H9 (cell line): ENCODE data around the gene C3orf49. TPM values are rescaled to one million over a fixed set of nuclear protein-coding genes. Genes with fewer than 3 reads are reported as not detected.

ENCODE experiments used
- DNase-seq: peaks from one replicate; pipeline ENCODE4 v3.0.0-alpha.2; 2017
- H2AFZ ChIP-seq: one replicate; pipeline ENCODE4 v1.6.1; 2013; ENCODE audit warnings: mild to moderate bottlenecking, low read length, control low read depth, moderate library complexity
- H2AK5ac ChIP-seq: 2 replicates; pipeline ENCODE4 v1.6.1; 2013; ENCODE audit warnings: low read length, control low read depth, mixed read lengths; ENCODE audit not compliant: insufficient read length
- H2BK120ac ChIP-seq: one replicate; pipeline ENCODE4 v1.6.1; 2013; ENCODE audit warnings: low read depth, mild to moderate bottlenecking, low read length, control low read depth, inconsistent platforms; ENCODE audit not compliant: poor library complexity, severe bottlenecking
- H2BK12ac ChIP-seq: 2 replicates; pipeline ENCODE4 v1.6.1; 2013; ENCODE audit warnings: low read length, control low read depth, mixed read lengths, low read depth; ENCODE audit not compliant: insufficient read length
- H2BK15ac ChIP-seq: 2 replicates; pipeline ENCODE4 v1.6.1; 2013; ENCODE audit warnings: low read depth, low read length, control low read depth
- H2BK20ac ChIP-seq: one replicate; pipeline ENCODE4 v1.6.1; 2013; ENCODE audit warnings: low read depth, mild to moderate bottlenecking, low read length, control low read depth, inconsistent platforms; ENCODE audit not compliant: poor library complexity, severe bottlenecking
- H2BK5ac ChIP-seq: 2 replicates; pipeline ENCODE4 v1.6.1; 2013; ENCODE audit warnings: low read length, control low read depth, mixed read lengths; ENCODE audit not compliant: insufficient read length
- H3K14ac ChIP-seq: 2 replicates; pipeline ENCODE4 v1.6.1; 2013; ENCODE audit warnings: low read length, control low read depth; ENCODE audit not compliant: insufficient read depth
- H3K18ac ChIP-seq: 2 replicates; pipeline ENCODE4 v1.6.1; 2013; ENCODE audit warnings: low read depth, mild to moderate bottlenecking, mixed read lengths, low read length, control low read depth; ENCODE audit not compliant: insufficient read length
- H3K23ac ChIP-seq: 2 replicates; pipeline ENCODE4 v1.6.1; 2013; ENCODE audit warnings: low read length, control low read depth, mixed read lengths, low read depth; ENCODE audit not compliant: insufficient read length
- H3K23me2 ChIP-seq: 2 replicates; pipeline ENCODE4 v1.6.1; 2013; ENCODE audit warnings: low read depth, mild to moderate bottlenecking, mixed read lengths, low read length, control low read depth; ENCODE audit not compliant: insufficient read length, poor library complexity, severe bottlenecking
- H3K27ac ChIP-seq: 2 replicates; pipeline ENCODE4 v1.5.1; 2013; ENCODE audit warnings: low read length, control low read depth, mixed read lengths, low read depth; ENCODE audit not compliant: insufficient read length
- H3K27me3 ChIP-seq: 2 replicates; pipeline ENCODE4 v1.6.1; 2013; ENCODE audit warnings: low read length, control low read depth, inconsistent platforms; ENCODE audit not compliant: insufficient read depth
- H3K4ac ChIP-seq: 2 replicates; pipeline ENCODE4 v1.6.1; 2013; ENCODE audit warnings: low read depth, mild to moderate bottlenecking, control low read depth, inconsistent platforms, low read length, moderate library complexity
- H3K4me1 ChIP-seq: 2 replicates; pipeline ENCODE4 v1.6.1; 2013; ENCODE audit warnings: low read length, control low read depth, inconsistent platforms; ENCODE audit not compliant: insufficient read depth
- H3K4me2 ChIP-seq: 2 replicates; pipeline ENCODE4 v1.6.1; 2013; ENCODE audit warnings: low read length, control low read depth, mixed read lengths; ENCODE audit not compliant: insufficient read length, insufficient read depth
- H3K56ac ChIP-seq: 2 replicates; pipeline ENCODE4 v1.6.1; 2013; ENCODE audit warnings: low read depth, mild to moderate bottlenecking, mixed read lengths, low read length, control low read depth; ENCODE audit not compliant: insufficient read length
- H3K79me1 ChIP-seq: 2 replicates; pipeline ENCODE4 v1.6.1; 2013; ENCODE audit warnings: low read depth, mild to moderate bottlenecking, moderate library complexity, low read length, control low read depth, inconsistent platforms; ENCODE audit not compliant: insufficient read depth, poor library complexity, severe bottlenecking
- H3K79me2 ChIP-seq: 2 replicates; pipeline ENCODE4 v1.6.1; 2013; ENCODE audit warnings: low read length, control low read depth, inconsistent platforms; ENCODE audit not compliant: insufficient read depth
- H3K9ac ChIP-seq: 2 replicates; pipeline ENCODE4 v1.6.1; 2013; ENCODE audit warnings: low read length, control low read depth, mixed read lengths; ENCODE audit not compliant: insufficient read length; ENCODE audit errors: extremely low read depth
- H3K9me3 ChIP-seq: one replicate; pipeline ENCODE4 v1.6.1; 2013; ENCODE audit warnings: low read depth, low read length, inconsistent platforms; ENCODE audit not compliant: control insufficient read depth
- H3T11ph ChIP-seq: one replicate; pipeline ENCODE4 v1.6.1; 2013; ENCODE audit warnings: mild to moderate bottlenecking, low read length, control low read depth, inconsistent platforms
- H4K20me1 ChIP-seq: one replicate; pipeline ENCODE4 v1.6.1; 2013; ENCODE audit not compliant: control insufficient read depth, insufficient read length, insufficient read depth
- H4K5ac ChIP-seq: 2 replicates; pipeline ENCODE4 v1.6.1; 2013; ENCODE audit warnings: low read depth, mild to moderate bottlenecking, mixed read lengths, low read length, control low read depth; ENCODE audit not compliant: insufficient read length
- H4K8ac ChIP-seq: replicated peaks from 2 replicates; pipeline ENCODE4 v1.6.1; 2013; ENCODE audit warnings: low read length, control low read depth, mixed read lengths, low read depth; ENCODE audit not compliant: insufficient read length
- H4K91ac ChIP-seq: 2 replicates; pipeline ENCODE4 v1.6.1; 2013; ENCODE audit warnings: low read depth, mild to moderate bottlenecking, moderate library complexity, mixed read lengths, low read length, control low read depth; ENCODE audit not compliant: insufficient read length
- H3K27ac Mint-ChIP-seq, 3 experiments: 2 replicates in 2 of 3; 3 replicates in 1 of 3; pipeline ENCODE4 v1.8.0; 2020 to 2021; ENCODE audit warnings: mixed read lengths in 3 of 3, mild to moderate bottlenecking in 1 of 3, moderate library complexity in 1 of 3
- H3K27me3 Mint-ChIP-seq: 2 replicates; pipeline ENCODE4 v1.8.0; 2021; ENCODE audit warnings: low read depth, mild to moderate bottlenecking, moderate library complexity, mixed read lengths
- H3K36me3 Mint-ChIP-seq, 3 experiments: 2 replicates in 2 of 3; 3 replicates in 1 of 3; pipeline ENCODE4 v1.8.0; 2020 to 2021; ENCODE audit warnings: low read depth in 3 of 3, mixed read lengths in 3 of 3; ENCODE audit not compliant: insufficient read depth in 1 of 3
- H3K4me1 Mint-ChIP-seq, 2 experiments: 2 replicates each; pipeline ENCODE4 v1.8.0; 2020; ENCODE audit warnings: mixed read lengths in 2 of 2
- H3K4me3 Mint-ChIP-seq, 2 experiments: 2 replicates in 1 of 2; 3 replicates in 1 of 2; pipeline ENCODE4 v1.8.0; 2020 to 2021; ENCODE audit warnings: mild to moderate bottlenecking in 2 of 2, mixed read lengths in 2 of 2, moderate library complexity in 1 of 2
- H3K9me3 Mint-ChIP-seq, 2 experiments: 2 replicates in 1 of 2; 3 replicates in 1 of 2; pipeline ENCODE4 v1.8.0; 2020; ENCODE audit warnings: mild to moderate bottlenecking in 2 of 2, mixed read lengths in 2 of 2, moderate library complexity in 1 of 2
- WGBS: extraction: QIAGEN DNeasy Blood & Tissue Kit; methylation state at CpG from one replicate; pipeline ENCODE4 v1.1.7; 2013; ENCODE audit warnings: missing lambda C conversion rate, low lambda C conversion rate, mixed read lengths; ENCODE audit not compliant: insufficient read length; ENCODE audit errors: extremely low coverage; 5-methylcytosine and 5-hydroxymethylcytosine counted together
- total RNA-seq: library from RNA; stranded (reverse); gene quantifications from 2 replicates; pipeline ENCODE4 v1.2.1, GENCODE V29; 2021
- TF ChIP-seq, protein P1 (sequence below): fragments of 200-600 bp; sonication (generic); conservative IDR thresholded peaks from 3 replicates; pipeline ENCODE4 v1.8.0; 2021; ENCODE audit warnings: antibody characterized with exemption, mild to moderate bottlenecking

C3orf49 gene
- total RNA-seq, 1 experiment from 2014 or later: not detected

DNA sequence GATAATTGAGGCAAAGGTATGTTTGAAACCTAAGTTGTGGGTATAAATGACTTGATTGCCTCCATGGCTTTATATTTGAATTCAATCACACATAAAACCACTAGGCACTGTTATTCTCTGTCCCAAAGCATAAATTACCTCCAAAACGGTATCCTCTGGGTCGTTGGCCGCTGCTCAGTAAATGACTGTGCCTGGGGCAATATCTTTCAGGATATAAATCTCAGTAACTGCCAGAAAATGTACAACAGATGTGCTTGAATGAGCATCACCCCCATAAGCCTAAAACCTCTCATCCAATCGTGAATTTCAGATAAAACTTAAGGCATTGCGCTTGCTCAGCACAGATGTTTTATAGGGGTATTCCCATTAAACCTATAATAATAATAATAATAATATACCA, 19.0 kb upstream of the C3orf49 start:
- no peaks in the 10 kb centered on the region for H3K4me1 ChIP-seq
- Mint-ChIP-seq H3K27me3 (peaks cover 21% of the 10 kb centered on the region), H3K27ac (no peak overlapping the region), H3K4me3 (no peak overlapping the region), H3K36me3 (no peaks in the 10 kb centered on the region), H3K9me3 (no peaks in the 10 kb centered on the region), H3K4me1 (no peaks in the 10 kb centered on the region)
- H3K9ac ChIP-seq: no peak overlapping the region
- H2BK120ac ChIP-seq: no peak overlapping the region
- no peak for DNase-seq
- H3K79me1 ChIP-seq: no peaks in the 10 kb centered on the region
- no peak overlapping the region for H2BK5ac ChIP-seq
- no peak overlapping the region for H4K5ac ChIP-seq
- H2AFZ ChIP-seq: no peak overlapping the region
- no peaks in the 10 kb centered on the region for H3K27me3 ChIP-seq
- H3T11ph ChIP-seq: no peak overlapping the region
- no CpG with 5 or more reads among the region's 5 CpGs for WGBS
- H2BK12ac ChIP-seq: no peak overlapping the region
- no peak overlapping the region for H2BK15ac ChIP-seq
- no peak overlapping the region for H3K4ac ChIP-seq
- H4K91ac ChIP-seq: no peak overlapping the region
- no peaks in the 10 kb centered on the region for H3K79me2 ChIP-seq
- no peak overlapping the region for H3K27ac ChIP-seq
- H3K18ac ChIP-seq: no peak overlapping the region
- H3K9me3 ChIP-seq: no peaks in the 10 kb centered on the region
- H3K4me2 ChIP-seq: no peak overlapping the region
- no peak overlapping the region for H2AK5ac ChIP-seq
- H3K23ac ChIP-seq: no peak overlapping the region
- H3K23me2 ChIP-seq: no peaks in the 10 kb centered on the region
- H4K20me1 ChIP-seq: no peaks in the 10 kb centered on the region
- no peak overlapping the region for H2BK20ac ChIP-seq
- H3K56ac ChIP-seq: no peak overlapping the region
- TF ChIP-seq, protein P1, sequence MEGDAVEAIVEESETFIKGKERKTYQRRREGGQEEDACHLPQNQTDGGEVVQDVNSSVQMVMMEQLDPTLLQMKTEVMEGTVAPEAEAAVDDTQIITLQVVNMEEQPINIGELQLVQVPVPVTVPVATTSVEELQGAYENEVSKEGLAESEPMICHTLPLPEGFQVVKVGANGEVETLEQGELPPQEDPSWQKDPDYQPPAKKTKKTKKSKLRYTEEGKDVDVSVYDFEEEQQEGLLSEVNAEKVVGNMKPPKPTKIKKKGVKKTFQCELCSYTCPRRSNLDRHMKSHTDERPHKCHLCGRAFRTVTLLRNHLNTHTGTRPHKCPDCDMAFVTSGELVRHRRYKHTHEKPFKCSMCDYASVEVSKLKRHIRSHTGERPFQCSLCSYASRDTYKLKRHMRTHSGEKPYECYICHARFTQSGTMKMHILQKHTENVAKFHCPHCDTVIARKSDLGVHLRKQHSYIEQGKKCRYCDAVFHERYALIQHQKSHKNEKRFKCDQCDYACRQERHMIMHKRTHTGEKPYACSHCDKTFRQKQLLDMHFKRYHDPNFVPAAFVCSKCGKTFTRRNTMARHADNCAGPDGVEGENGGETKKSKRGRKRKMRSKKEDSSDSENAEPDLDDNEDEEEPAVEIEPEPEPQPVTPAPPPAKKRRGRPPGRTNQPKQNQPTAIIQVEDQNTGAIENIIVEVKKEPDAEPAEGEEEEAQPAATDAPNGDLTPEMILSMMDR: no peak
- H4K8ac ChIP-seq: no peak overlapping the region
- no peak overlapping the region for H3K14ac ChIP-seq
